ENCODE results near the gene NRL.

- TF ChIP-seq CTCF (IDR thresholded peaks at IDR 0.05) (no peak), EZH2phosphoT487 (IDR thresholded peaks at IDR 0.05) (no peak), EZH2 (IDR thresholded peaks at IDR 0.05) (no peak)
Observed at GRCh38 chr14:24110060-24110459, 4.7 kb downstream of the NRL start.
